Panc1 (cell line): ENCODE measurements around the gene SHQ1. TPM values are rescaled to one million over a fixed set of nuclear protein-coding genes. Genes with fewer than 3 reads are reported as not detected.

Source experiments
- ATAC-seq: fragments of 200-7000 bp; cut with Tn5 transposase; 2 replicates; pipeline ENCODE4 v1.9.1; 2020; ENCODE audit warnings: mild to moderate bottlenecking, moderate library complexity
- BruUV-seq: library from RNA; stranded (reverse); fragments of 400-500 nt; replicated peaks from 2 replicates; lab custom pipeline; 2021; lab: Mats Ljungman, UMichigan
- CTCF ChIA-PET: fragments of 300-600 bp; sonication (Branson Sonifier 250); formaldehyde crosslinking; loops from one replicate; lab custom pipeline; 2022; ENCODE audit warnings: antibody characterized with exemption; lab: Charles Lee
- POLR2A ChIA-PET: fragments of 300-600 bp; sonication (Branson Sonifier 250); formaldehyde crosslinking; loops from one replicate; lab custom pipeline; 2022; ENCODE audit warnings: antibody characterized with exemption; lab: Charles Lee
- DNase-seq: peaks from one replicate; pipeline ENCODE4 v3.0.0-alpha.2; 2010; ENCODE audit warnings: low read depth, low spot score
- H3K27ac ChIP-seq: 2 replicates; pipeline ENCODE4 v1.5.1; 2011; ENCODE audit warnings: mild to moderate bottlenecking, low read length, inconsistent platforms
- H3K27me3 ChIP-seq: fragments of 200-500 bp; sonication (Bioruptor generic); 2 replicates; pipeline ENCODE4 v1.6.0; 2014; ENCODE audit warnings: low read length, inconsistent platforms; ENCODE audit not compliant: control insufficient read depth, insufficient read depth
- H3K36me3 ChIP-seq: fragments of 200-500 bp; sonication (Bioruptor generic); 2 replicates; pipeline ENCODE4 v1.5.1; 2014; ENCODE audit warnings: inconsistent platforms, mild to moderate bottlenecking, low read length, moderate library complexity; ENCODE audit not compliant: control insufficient read depth, insufficient read depth
- H3K4me1 ChIP-seq: 2 replicates; pipeline ENCODE4 v1.5.1; 2011; ENCODE audit warnings: inconsistent platforms, mild to moderate bottlenecking, low read length, moderate library complexity; ENCODE audit not compliant: control insufficient read depth, insufficient read depth
- H3K4me3 ChIP-seq, 2 experiments: 2 replicates each; pipeline ENCODE4 v1.5.1; 2011 to 2012; ENCODE audit warnings: low read depth in 2 of 2, low read length in 2 of 2, mild to moderate bottlenecking in 2 of 2, inconsistent platforms in 1 of 2, moderate library complexity in 1 of 2
- H3K9me3 ChIP-seq: fragments of 200-500 bp; sonication (Bioruptor generic); 2 replicates; pipeline ENCODE4 v1.5.1; 2014; ENCODE audit warnings: low read depth, mild to moderate bottlenecking, inconsistent platforms, low read length, moderate library complexity; ENCODE audit not compliant: control insufficient read depth, insufficient read depth
- CTCF ChIP-seq: fragments of 450-650 bp; IDR thresholded peaks from 2 replicates; pipeline ENCODE4 v1.5.1; 2017; ENCODE audit warnings: mild to moderate bottlenecking
- POLR2AphosphoS5 ChIP-seq: IDR thresholded peaks from 2 replicates; pipeline ENCODE4 v1.6.1; 2012; ENCODE audit warnings: mild to moderate bottlenecking, low read depth, low read length, moderate library complexity
- REST ChIP-seq, 2 experiments: IDR thresholded peaks; 2 replicates each; pipeline ENCODE4 v1.6.1; 2011 to 2012; ENCODE audit warnings: low read depth in 2 of 2, control low read depth in 1 of 2, low read length in 1 of 2, mild to moderate bottlenecking in 1 of 2, moderate library complexity in 1 of 2; ENCODE audit not compliant: insufficient read depth in 1 of 2
- SIN3A ChIP-seq: IDR thresholded peaks from 2 replicates; pipeline ENCODE4 v1.6.1; 2012; ENCODE audit warnings: low read depth, mild to moderate bottlenecking, low read length, moderate library complexity, borderline replicate concordance; ENCODE audit not compliant: insufficient read depth
- TCF7L2 ChIP-seq: IDR thresholded peaks from 2 replicates; pipeline ENCODE4 v1.6.1; 2011; ENCODE audit warnings: mild to moderate bottlenecking, low read depth, low read length, inconsistent platforms
- in situ Hi-C: cut with HindIII; loops from 2 replicates; pipeline ENCODE4 v1.10.0; 2016; ENCODE audit warnings: low sequenced_read_pairs, low pct_unique_long_range_greater_than_20kb
- intact Hi-C: fragments of 100-400 bp; cut with micrococcal nuclease; formaldehyde crosslinking; loops from one replicate; pipeline ENCODE4 v1.10.0; 2022; ENCODE audit not compliant: unreplicated experiment
- total RNA-seq: library from RNA; stranded (reverse); gene quantifications from one replicate; pipeline ENCODE4 v1.2.1, GENCODE V29; 2021; ENCODE audit not compliant: unreplicated experiment

Gene SHQ1
- total RNA-seq, 1 experiment from 2014 or later: 21.0 TPM

GRCh38 chr3:72839057-72839456 is 9.2 kb downstream of the SHQ1 start:
- DNase-seq (no peak), ATAC-seq (no peak)
- H3K4me3 ChIP-seq: no peak overlapping the region
- intact Hi-C loops (no loop called here), in situ Hi-C loops (no loop called here)
- TSS peak; percentile 37 for BruUV-seq
- POLR2A ChIA-PET: no interaction called here
- no peaks in the 10 kb centered on the region for H3K9me3 ChIP-seq
- no peaks in the 10 kb centered on the region for H3K36me3 ChIP-seq
- no peaks in the 10 kb centered on the region for H3K27me3 ChIP-seq
- TF ChIP-seq CTCF: no peak
- no peak for TF ChIP-seq SIN3A
- no peak for TF ChIP-seq POLR2AphosphoS5
- TF ChIP-seq TCF7L2: no peak
- TF ChIP-seq REST (IDR thresholded peaks at IDR 0.05; ENCODE audit: insufficient read depth in 1 of 2, low read depth in 2 of 2, low read length in 1 of 2): no peak
- no peak overlapping the region for H3K27ac ChIP-seq
- CTCF ChIA-PET: no interaction called here
- no peaks in the 10 kb centered on the region for H3K4me1 ChIP-seq

- no peaks in the 10 kb centered on the region for H3K4me1 ChIP-seq
- intact Hi-C loops (no loop called here), in situ Hi-C loops (no loop called here)
- ATAC-seq: no peak
- H3K9me3 ChIP-seq: no peaks in the 10 kb centered on the region
- ChIA-PET CTCF (interaction anchor here (0.6 kb wide), 1 partner anchor 15 kb away, joined by 4 read pairs; no protein-coding TSS in a partner anchor), POLR2A (no interaction called here)
- TF ChIP-seq POLR2AphosphoS5: no peak
- TF ChIP-seq CTCF: no peak
- no peak for TF ChIP-seq TCF7L2
- no peak for TF ChIP-seq REST (IDR thresholded peaks at IDR 0.05; ENCODE audit: insufficient read depth in 1 of 2, low read depth in 2 of 2, low read length in 1 of 2)
- no peak for TF ChIP-seq SIN3A
- no peak for DNase-seq
- no TSS peak for BruUV-seq
- H3K4me3 ChIP-seq: no peak overlapping the region
- H3K36me3 ChIP-seq: no peaks in the 10 kb centered on the region; the same call in 1 of the 2 replicates
- H3K27me3 ChIP-seq: no peaks in the 10 kb centered on the region
- no peak overlapping the region for H3K27ac ChIP-seq
Observed at GRCh38 chr3:72836923-72837322, 11.3 kb downstream of the SHQ1 start.
